HK-2 (cell line): ENCODE results near the gene TFDP3.

Experiments used
- DNase-seq: peaks from one replicate; pipeline ENCODE4 v3.0.0-alpha.2; 2018; ENCODE audit not compliant: unreplicated experiment

TFDP3 gene

DNA sequence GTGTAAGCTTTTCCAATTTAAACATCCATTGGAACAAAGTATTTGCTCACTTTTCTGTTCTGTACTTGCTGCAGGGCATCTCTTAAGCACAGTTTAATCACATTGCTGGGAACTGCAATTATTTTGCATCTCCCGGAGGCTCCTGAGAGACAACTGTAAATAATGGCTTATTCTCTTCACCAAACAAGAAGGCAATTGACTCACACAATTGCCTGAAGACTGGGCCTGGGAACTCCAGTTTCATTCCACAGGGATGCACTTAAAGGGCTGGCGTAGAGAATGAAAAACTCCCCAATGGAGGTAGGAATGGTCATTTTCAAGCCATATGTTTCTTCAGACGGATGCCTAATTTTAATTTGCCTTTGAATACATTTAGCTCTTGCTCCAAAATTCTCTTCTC is 29.5 kb downstream of the TFDP3 start:
- no peak for DNase-seq

DNA sequence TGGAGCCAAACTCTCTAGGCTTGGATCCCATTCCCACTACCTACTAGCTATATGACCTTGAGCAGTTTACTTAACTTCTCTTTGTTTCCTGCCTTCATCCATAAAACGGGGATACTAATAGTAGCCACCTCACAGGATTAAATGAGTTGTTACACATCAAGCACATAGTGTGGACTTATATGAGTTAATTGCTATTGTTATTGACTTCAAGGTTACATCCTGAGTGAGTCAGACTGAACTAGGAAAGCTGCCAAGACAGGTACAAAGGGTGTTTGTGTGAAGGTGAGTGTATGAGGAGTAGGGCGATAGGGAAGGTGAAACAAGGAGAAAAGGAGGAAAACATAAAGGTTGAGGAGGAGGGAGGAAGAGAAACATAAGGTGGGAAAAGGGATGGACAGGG is 32.2 kb downstream of the TFDP3 start:
- DNase-seq = no peak

DNA sequence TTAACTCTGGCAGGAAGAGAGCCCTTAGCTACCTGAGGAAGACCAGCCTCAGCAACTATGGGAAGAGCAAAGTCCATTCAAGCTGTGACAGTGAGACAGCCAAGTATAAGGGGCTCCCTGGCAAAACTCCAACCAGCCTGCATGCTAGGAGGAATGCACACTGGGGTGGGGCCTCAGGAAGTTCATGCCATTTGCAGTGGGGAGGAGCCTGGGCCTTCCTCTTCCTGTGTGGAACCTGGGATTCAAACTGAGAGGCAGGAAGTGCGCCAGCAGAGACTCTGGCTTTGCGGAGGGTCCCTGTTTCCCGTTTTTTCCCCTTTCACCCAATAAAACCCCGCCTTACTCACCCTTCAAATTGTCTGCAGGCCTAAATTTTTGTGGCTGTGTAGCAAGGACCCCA is 33.0 kb downstream of the TFDP3 start:
- no peak for DNase-seq

GRCh38 chrX:133183806-133184205 is 34.3 kb downstream of the TFDP3 start:
- DNase-seq = no peak

GRCh38 chrX:133179500-133179899 is 38.7 kb downstream of the TFDP3 start:
- DNase-seq = no peak

DNA sequence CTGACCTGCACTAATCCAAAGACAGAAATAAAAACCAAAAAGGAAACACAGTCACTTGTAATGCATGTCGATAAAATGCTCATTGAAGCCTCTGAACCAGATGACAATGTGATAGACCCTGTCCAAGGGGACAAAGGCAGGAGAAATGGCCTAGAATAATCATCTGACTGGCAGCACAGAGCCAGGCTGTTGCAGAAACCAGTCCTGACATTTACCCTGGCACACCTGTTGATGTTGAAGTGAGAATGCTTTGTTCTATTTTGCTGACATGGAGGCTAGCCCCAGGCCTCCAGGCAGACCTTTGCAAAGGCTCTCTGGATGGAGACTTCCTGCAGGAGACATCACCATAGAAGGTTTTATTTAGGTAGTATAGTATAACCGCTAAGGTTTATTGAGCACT is 41.0 kb downstream of the TFDP3 start:
- DNase-seq = no peak

GRCh38 chrX:133175605-133176004 is 42.5 kb downstream of the TFDP3 start:
- DNase-seq = no peak

GRCh38 chrX:133175162-133175561 is 43.0 kb downstream of the TFDP3 start:
- DNase-seq = no peak

GRCh38 chrX:133171962-133172708 is 46.0 kb downstream of the TFDP3 start:
- no peak for DNase-seq
